Myocyte (in vitro differentiated cells): ENCODE measurements around the gene UBN2. TPM values are rescaled to one million over a fixed set of nuclear protein-coding genes. Genes with fewer than 3 reads are reported as not detected.
"Not testable (repeated sequence)": the region's sequence is repeated elsewhere in the genome, so short reads cannot be mapped to it uniquely, and the experiment has no call there.

Experiments
- DNase-seq: peaks from one replicate; pipeline ENCODE4 v3.0.0-alpha.2; 2012; ENCODE audit warnings: low read depth
- total RNA-seq: library from RNA; depleted of rRNA; stranded (reverse); fragments of >200 nt; gene quantifications from 2 replicates; pipeline ENCODE4 v1.2.3, GENCODE V29; 2014

The UBN2 gene
- total RNA-seq, 1 donor from 2014 or later = 12.1 TPM

GRCh38 chr7:139294241-139294640 is 63.2 kb downstream of the UBN2 start:
- DNase-seq = no peak

GRCh38 chr7:139294951-139295575 is 64.0 kb downstream of the UBN2 start:
- peak; percentile 57 for DNase-seq

GRCh38 chr7:139297795-139298194 is 66.8 kb downstream of the UBN2 start:
- no peak for DNase-seq

- no peak for DNase-seq
Measured at GRCh38 chr7:139299296-139299695, 68.3 kb downstream of the UBN2 start.

- DNase-seq = no peak
Measured at GRCh38 chr7:139300390-139300789, 69.4 kb downstream of the UBN2 start.

GRCh38 chr7:139304517-139304916 is 73.5 kb downstream of the UBN2 start:
- DNase-seq = no peak

- no peak for DNase-seq
Measured at GRCh38 chr7:139317939-139318505, 87.0 kb downstream of the UBN2 start.

- DNase-seq = peak; percentile 63
Measured at GRCh38 chr7:139321071-139321745, 90.2 kb downstream of the UBN2 start.

- not testable (repeated sequence) for DNase-seq
Measured at GRCh38 chr7:139324709-139325108, 93.7 kb downstream of the UBN2 start.

GRCh38 chr7:139328375-139328774 is 97.3 kb downstream of the UBN2 start:
- DNase-seq = peak; percentile 44

GRCh38 chr7:139329119-139329518 is 98.1 kb downstream of the UBN2 start:
- no peak for DNase-seq

- DNase-seq = no peak
Measured at GRCh38 chr7:139330333-139331030, 99.4 kb downstream of the UBN2 start.

- no peak for DNase-seq
Measured at GRCh38 chr7:139332697-139333359, 101.8 kb downstream of the UBN2 start.

- not testable (repeated sequence) for DNase-seq
Measured at GRCh38 chr7:139333443-139333842, 102.4 kb downstream of the UBN2 start.

GRCh38 chr7:139334399-139335150 is 103.5 kb downstream of the UBN2 start:
- DNase-seq = no peak

- no peak for DNase-seq
Measured at GRCh38 chr7:139339025-139339424, 108.0 kb downstream of the UBN2 start.

GRCh38 chr7:139339698-139340036 is 108.6 kb downstream of the UBN2 start:
- DNase-seq = no peak

- peak; percentile 100 for DNase-seq
Measured at GRCh38 chr7:139340037-139340807, 109.2 kb downstream of the UBN2 start.

GRCh38 chr7:139340808-139341057 is 109.7 kb downstream of the UBN2 start:
- DNase-seq = no peak

- DNase-seq = peak; percentile 98
Measured at GRCh38 chr7:139341058-139341775, 110.2 kb downstream of the UBN2 start, which contains the start of gene FMC1. Gene FMC1 (plus strand): TSS chr7:139341337. CDS start chr7:139341385, 48 bp downstream.
